NCI-H2029 (cell line): ENCODE results near the gene KLHDC8A.
"Not testable (repeated sequence)": the region's sequence is repeated elsewhere in the genome, so short reads cannot be mapped to it uniquely, and the experiment has no call there.

Experiments used
- DNase-seq: peaks from one replicate; lab custom pipeline; 2025; lab: John Stamatoyannopoulos, UW

KLHDC8A gene

GRCh38 chr1:205318231-205318991, 38.3 kb downstream of the KLHDC8A start:
- DNase-seq, result peak; percentile 95

- DNase-seq, result peak; percentile 95
Observed at GRCh38 chr1:205317311-205317917, 39.3 kb downstream of the KLHDC8A start.

DNA sequence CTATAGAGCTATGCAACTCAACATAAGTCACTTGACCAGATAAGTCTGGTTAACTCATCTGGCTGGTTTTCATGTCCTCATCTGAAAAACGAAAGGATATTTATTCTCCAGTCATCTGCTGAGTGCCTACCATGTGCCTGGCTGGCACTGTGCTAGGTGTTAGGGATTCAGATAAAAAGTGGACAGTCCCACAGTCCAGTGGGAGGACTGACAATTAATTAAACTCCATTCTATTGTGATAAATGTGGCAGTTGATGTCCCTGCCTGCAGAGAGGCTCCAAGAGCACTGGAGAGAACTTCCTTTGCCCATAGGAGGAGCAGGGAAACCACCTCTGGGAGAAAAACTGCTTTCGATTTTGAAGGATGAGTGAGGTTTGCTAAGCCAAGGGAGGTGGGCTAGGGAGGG, 40.6 kb downstream of the KLHDC8A start:
- DNase-seq, result peak; percentile 31

DNA sequence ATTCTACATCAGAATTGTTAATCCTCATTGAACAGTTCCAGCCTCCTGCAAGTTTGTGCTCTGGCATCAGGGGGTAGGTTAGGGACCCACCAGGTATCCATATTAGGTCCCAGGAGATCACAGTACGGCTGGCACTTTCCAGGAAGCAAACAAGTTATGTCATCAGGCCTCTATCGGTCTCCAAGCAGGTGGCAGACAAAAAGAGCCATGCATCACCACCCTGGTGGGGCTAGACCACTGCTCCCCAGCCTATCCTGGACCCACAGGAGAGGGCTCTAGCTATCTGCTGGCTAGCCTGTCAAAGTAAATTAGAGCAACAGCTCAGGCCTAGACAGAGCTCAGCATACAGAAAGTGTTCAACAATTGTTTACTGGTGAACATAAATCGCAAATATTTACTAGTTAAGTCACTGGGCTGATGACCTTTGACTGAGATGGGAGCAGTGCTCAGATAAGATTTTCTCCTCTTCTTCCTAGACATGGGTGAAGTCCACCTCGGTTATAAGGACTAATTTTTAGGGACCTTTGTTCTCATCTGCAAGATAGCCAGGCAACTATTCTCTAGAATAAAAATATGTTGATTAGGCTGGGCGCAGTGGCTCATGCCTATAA, 41.6 kb downstream of the KLHDC8A start:
- DNase-seq, result peak; percentile 63

GRCh38 chr1:205313563-205314308, 43.0 kb downstream of the KLHDC8A start:
- DNase-seq, result peak; percentile 39

- DNase-seq, result no peak
Observed at GRCh38 chr1:205312866-205313562, 43.7 kb downstream of the KLHDC8A start.

GRCh38 chr1:205310976-205311704, 45.6 kb downstream of the KLHDC8A start:
- no peak for DNase-seq

GRCh38 chr1:205309741-205310140, 47.0 kb downstream of the KLHDC8A start:
- no peak for DNase-seq

- no peak for DNase-seq
Observed at GRCh38 chr1:205306929-205307566, 49.7 kb downstream of the KLHDC8A start.

GRCh38 chr1:205304695-205305070, 52.0 kb downstream of the KLHDC8A start:
- no peak for DNase-seq

DNA sequence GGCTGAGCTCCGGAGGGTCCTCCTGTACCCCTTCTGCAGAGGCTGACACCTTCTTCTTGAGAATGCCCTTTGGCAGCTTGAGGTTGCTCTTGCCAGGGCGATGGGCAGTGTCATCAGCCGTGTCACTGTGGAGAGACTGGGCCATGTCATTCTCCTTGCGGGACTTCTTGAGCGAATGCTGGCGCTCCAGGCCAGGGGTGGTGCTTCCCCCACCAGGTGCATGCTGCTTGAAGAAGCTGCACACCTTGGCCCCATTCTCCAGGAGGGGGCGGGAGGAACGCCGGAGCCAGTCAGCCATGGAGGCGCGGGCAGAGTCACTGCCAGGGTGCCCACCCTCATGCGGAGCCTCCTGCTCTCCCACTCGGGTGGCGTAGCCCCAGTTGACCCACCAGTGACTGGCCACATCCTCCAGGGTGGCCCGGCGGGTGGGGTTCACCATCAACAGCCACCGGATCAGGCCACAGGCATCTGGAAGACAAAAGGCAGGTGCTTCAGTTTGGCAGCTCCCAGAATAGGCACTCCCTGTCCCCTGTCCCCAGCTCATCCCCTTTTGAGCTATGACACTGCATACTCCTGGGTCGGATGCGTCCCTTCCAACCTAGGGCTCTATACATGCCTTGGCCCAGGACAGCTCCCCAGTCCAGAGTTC, 52.6 kb downstream of the KLHDC8A start:
- DNase-seq, result no peak

- no peak for DNase-seq
Observed at GRCh38 chr1:205303247-205303888, 53.4 kb downstream of the KLHDC8A start.

- DNase-seq, result no peak
Observed at GRCh38 chr1:205301842-205302588, 54.7 kb downstream of the KLHDC8A start.

DNA sequence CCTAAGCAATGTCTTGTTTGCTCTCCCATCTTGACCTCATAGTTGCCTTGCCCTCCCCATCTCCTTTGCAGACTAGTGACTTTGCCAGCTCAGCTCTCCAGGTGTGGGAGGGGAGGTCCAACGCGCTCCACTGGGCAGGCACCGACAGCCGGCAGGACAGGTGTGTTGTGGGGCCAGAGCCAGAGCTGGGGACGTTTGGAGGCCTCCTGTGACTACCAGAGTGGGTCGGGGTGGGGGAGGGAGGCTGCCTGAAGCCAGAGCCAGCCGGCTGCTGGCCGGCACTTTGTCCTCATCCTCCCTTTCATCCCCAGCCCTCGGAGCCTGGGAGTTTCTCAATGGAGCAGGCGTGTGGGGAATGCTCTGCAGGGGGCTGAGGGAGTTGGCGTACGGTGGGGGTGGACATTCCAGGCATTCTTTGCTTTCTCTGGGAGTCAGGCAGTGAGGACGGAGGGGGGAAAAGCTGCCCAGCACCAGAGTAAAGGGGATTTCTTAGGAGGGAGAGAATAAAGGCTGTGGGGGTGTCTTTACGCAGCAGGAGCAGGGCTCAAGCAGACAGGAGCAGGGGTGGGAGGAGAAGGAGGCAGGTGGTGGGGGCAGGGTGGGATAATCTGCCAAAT, 55.4 kb downstream of the KLHDC8A start:
- DNase-seq, result peak; percentile 89

DNA sequence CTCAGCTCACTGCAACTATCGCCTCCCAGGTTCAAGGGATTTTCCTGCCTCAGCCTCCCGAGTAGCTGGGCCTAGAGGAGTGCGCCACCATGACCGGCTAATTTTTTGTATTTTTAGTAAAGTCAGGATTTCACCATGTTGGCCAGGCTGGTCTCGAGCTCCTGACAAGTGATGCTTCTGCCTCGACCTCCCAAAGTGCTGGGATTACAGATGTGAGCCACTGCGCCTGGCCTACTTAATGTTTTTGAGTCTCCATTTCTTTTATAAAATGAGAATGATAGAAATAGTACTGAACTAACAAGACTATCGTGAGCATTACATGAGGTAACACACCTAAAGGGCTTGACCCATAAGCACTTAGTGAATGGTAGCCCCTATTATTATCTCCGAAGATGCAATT, 56.6 kb downstream of the KLHDC8A start:
- no peak for DNase-seq

- peak; percentile 26 for DNase-seq
Observed at GRCh38 chr1:205298191-205298994, 58.3 kb downstream of the KLHDC8A start.

- DNase-seq, result not testable (repeated sequence)
Observed at GRCh38 chr1:205297546-205298177, 59.1 kb downstream of the KLHDC8A start.
